22Rv1 (cell line): ENCODE measurements around the gene ATP10A.

Experiments used
- CTCF ChIP-seq: fragments of 450-650 bp; IDR thresholded peaks from 2 replicates; pipeline ENCODE4 v1.5.1; 2017; ENCODE audit warnings: mild to moderate bottlenecking
- ZFX ChIP-seq: fragments of 450-650 bp; IDR thresholded peaks from 2 replicates; pipeline ENCODE4 v1.6.1; 2017; ENCODE audit warnings: antibody characterized with exemption, borderline replicate concordance

DNA sequence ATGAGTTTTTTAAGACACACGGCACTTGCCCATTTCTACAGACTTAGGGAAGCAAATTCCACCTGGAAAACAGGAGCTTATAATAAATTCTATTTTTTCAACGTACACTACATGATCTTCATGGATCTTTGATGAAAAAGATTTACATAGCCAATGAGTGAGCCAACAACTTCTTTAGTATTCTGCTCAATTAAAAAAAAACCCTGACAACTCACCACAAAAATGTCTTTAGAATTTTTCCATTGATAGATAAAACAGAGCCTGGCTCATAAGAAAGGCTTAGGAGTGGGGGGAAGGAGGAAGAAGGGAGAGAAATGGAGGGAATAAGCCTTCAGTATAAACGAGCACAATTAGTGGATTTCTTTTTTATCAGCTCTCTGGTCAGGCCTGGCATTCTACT is 126.7 kb downstream of the ATP10A start:
- TF ChIP-seq CTCF = no peak
- TF ChIP-seq ZFX = no peak
